Stimulated activated CD4-positive, alpha-beta T cell treated with anti-CD3 and anti-CD28 coated beads, TNF-alpha, amount 100 ng/mL, for 48 hours (primary cell): ENCODE data around the gene PPP1R12B.
"Not testable (repeated sequence)": the region's sequence is repeated elsewhere in the genome, so short reads cannot be mapped to it uniquely, and the experiment has no call there.

Source experiments
- DNase-seq, 3 donors: peaks; one replicate each; pipeline ENCODE4 v3.0.0-alpha.2; 2020; ENCODE audit warnings: low read depth in 3 of 3

PPP1R12B gene

DNA sequence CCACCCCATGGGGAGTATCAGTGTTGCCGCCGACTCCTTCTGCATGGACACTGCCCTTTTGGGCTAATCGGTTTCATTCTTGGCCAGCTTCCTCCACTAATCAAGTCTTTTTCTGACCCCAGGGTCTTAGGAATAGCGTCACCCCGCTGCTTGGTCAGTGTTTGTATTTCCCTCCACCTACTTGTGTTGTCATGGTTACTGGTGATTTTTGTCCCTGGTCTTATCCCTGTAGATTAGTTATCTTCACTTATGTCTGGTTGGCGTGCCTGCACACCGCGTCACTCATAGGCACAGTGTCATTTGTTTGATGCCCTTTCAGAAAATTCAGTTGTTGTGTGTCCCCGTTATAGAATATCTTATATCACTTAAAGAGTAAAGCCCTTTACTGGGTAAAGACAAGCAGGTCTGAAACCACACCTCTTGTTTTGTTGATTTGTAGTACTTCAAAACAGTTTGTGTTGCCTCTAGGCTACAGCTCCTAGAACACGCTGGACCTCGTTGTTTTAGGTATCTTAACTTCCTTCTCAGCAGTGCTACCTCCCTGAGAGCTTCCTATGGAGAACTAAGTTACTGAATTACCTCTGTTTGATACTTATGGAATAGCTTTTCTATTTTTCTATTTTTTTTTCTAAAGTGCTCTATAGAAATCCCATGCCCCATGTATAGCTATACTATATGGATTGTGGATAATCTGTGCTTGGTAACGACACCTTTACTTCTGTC, 868 bp downstream of the PPP1R12B start:
- no peak for DNase-seq

DNA sequence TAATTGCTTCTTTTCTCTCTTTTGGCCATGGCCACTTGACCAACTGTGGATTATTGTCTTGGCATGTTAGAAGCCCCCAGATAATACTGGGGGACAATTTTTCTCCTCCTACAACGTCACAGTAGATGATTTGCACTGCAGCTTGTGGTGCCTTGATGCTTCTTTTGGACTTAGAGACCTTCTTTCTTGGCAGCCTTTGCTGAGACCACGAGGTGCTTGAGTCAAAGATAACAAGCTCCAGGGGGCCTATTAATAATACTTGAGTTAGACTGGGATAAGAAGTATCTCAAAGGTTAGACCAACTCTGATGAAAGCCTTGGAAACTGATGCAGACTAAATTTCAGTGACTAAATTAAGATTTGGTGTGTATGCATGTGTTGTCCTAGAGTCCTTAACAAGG, 3.2 kb downstream of the PPP1R12B start:
- no peak for DNase-seq

DNA sequence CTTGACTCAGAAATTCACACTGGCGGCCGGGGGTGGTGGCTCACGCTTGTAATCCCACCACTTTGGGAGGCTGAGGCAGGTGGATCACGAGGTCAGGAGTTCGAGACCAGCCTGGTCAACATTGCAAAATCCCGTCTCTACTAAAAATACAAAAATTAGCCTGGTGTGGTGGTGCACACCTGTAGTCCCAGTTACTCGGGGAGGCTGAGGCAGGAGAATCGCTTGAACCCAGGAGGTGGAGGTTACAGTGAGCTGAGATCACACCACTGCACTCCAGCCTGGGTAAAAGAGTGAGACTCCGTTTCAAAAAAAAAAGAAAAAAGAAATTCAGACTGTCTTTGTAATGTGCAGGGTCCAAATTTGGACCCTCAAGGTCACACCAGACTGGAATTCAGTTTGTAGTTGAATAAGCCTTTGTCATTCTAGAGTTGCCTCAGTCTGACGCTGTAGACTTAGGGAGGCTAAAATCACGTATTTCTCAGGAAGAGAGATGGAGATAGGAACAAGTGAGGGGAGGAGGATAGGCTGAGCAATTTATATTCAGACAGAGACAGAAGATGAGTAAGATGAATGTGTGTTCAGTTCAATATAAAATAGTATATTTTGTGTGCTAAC, 4.2 kb downstream of the PPP1R12B start:
- not testable (repeated sequence) for DNase-seq

DNA sequence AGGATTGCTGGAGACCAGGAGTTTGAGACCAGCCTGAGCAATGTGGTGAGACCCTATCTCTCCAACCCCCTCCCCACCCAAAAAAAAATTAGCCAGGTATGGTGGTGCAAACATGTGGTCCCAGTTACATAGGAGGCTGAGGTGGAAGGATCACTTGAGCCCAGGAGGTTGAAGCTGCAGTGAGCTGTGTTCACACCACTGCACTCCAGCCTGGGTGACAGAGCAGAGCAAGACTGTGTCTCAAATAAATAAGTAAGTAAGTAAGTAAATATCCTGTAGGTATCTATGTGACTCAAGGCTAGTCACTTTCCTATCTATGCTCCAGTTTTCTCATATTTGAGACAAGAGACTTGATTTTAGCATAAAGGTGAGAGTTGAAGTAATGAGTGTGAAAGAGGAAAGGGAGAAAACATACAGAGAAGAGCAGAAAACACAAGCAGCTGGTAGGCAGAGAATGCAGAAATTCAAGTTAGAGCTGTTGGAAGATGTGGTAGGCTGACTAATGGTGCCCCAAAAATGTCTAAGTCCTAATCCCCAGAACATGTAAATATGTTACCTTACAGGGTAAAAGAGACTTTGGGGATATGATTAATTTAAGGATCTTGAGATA, 7.5 kb downstream of the PPP1R12B start:
- DNase-seq, result no peak

DNA sequence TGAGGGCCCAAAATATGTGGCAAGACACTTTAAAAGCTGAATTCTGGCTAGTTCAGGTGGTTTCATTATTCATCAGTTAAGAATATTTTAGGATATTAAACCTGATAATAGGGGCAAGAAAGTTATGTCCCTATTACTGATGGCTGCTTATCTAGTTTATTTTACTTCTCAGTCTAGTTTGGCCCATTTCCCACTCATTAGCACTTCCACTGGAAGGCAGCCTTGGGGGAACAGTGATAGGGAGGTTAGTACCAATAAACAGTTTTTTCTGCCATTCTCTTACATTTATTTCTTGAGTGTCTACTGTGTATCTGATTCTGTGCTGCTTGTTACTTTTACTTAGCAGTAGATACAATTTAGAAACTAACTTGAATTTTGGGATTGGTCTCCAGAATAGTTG, 9.0 kb downstream of the PPP1R12B start:
- DNase-seq, result no peak

DNA sequence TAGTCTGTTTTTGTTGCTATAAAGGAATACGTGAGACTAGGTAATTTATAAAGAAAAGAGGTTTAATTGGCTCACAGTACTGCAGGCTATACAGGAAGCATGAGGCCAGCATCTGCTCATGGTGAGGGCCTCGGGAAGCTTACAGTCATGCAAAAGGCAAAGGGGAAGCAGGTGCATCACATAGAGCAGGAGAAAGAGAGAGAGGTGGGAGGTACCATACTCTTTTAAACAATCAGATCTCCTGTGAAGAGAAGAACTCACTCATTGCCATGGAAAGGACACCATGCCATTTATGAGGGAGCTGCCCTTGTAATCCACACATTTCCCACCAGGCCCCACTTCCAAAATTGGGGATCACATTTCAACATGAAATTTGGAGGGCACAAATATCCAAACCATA, 12.7 kb downstream of the PPP1R12B start:
- no peak for DNase-seq

DNA sequence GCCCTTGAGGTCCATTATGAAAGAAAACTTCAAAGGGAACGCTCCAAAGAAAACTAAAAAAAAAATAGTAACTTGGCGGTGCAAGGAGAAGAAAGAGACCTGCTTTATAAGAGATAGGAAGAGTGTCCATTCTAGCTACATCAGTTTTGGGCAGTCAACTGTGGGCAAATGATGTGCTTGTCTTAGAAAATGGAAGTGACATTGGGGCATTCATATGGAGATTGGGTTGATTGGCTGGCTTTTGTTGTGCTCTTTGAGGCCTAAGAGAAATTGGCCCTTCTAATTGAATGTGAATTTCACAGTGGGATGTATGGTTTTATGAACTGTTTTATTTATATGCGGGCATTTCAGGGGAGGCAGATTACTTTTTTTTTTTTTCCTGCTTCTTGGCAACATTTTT, 13.2 kb downstream of the PPP1R12B start:
- no peak for DNase-seq

DNA sequence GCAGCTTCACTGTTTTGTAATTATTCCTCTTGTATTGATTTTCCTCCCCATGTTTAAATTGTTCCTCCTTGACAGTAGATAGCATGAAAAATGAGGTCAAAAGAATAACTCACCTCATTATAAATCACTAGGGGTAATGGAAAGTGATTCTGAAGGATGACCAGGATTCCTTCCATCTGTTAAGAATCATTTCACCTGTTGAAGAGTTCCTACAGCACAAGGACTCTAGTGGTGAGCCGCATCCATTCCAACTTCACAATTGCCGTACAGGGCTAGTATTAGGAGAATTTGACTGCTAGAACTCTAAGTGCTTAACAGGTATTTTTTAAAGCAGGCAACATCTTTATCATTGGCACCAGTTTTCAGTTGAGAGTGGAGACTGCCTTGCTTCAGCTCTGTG, 13.7 kb downstream of the PPP1R12B start:
- no peak for DNase-seq

DNA sequence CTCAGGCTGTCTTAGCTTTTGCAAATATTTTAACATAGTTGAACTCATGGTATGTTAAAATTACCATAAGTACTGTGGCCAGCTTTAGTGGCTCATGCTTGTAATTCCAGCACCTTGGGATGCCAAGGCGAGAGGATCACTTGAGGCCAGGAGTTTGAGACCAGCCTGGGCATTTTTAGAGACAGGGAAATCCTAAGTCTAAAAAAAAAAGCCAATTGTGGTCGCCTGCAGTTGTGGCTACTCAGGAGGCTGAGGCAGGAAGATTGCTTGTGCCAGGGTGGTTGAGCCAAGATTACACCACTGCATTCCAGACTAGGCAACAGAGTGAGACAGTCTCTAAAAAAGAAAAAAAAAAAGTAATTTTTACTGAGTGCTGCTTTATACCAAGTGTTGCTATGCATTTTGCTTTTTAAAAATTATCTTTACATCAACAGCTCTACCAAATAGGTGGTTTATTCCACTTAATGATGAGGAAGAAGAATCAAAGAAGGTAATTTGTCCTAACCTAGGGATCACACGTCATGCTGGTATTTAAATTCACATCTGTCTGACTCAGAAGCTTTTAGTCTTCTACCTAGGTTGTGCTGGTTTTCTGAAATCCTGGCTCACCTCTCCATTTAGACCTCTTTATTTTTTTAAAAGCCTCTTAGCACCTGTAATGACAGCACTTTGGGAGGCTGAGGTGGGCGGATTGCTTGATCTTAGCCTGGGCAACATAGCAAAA, 16.8 kb downstream of the PPP1R12B start:
- no peak for DNase-seq

DNA sequence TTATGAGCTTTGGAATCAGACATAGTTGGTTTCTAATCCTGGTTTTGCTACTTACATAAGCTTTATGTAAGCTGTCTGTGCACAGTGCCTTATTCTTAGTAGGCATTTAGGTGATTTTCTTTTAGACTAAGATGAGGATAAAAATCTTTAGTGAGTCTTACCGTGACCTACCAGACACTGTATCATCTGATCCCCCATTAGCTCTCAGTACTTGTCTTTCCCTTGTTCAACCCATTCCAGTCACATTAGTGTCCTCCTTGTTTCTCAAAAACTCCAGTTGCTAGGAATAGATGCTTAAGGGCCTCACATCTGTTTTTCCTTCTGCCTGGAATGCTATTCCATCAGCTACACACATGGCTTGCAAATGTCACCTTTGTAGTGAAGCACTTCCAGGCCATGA, 18.8 kb downstream of the PPP1R12B start:
- DNase-seq, result no peak

DNA sequence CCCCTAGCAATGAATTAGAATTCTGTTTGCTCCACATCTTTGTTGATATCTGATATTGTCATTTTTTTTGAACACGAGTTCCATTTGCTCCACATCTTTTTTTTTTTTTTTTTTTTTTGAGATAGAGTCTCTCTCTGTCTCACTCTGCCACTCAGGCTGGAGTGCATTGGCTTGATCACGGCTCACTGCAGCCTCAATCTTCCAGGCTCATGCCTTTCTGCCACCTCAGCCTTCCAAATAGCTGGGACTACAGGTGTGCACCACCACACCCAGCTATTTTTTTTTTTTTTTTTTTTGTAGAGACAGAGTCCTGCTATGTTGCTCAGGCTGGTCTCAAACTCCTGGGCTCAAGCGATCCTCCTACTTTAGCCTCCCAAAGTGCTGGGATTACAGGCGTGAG, 22.4 kb downstream of the PPP1R12B start:
- DNase-seq, result not testable (repeated sequence)

DNA sequence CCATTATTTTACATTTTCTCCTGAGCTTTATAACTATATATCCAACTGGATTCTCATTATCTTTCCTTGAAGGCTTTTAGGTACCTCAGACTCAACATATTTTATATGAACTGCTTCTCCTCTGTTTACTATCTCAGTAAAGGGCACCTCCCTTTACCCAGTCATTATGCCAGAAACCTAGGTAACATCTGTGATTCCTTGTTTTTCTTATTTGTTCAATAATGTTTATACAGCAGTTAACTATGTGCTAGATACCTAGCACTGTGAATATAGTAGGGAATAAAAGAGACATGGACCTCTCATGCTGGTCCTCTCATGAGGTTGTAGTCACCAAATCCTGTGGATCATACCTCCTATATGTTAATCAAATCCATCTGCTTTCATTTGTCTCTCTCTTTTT, 25.6 kb downstream of the PPP1R12B start:
- DNase-seq, result no peak

DNA sequence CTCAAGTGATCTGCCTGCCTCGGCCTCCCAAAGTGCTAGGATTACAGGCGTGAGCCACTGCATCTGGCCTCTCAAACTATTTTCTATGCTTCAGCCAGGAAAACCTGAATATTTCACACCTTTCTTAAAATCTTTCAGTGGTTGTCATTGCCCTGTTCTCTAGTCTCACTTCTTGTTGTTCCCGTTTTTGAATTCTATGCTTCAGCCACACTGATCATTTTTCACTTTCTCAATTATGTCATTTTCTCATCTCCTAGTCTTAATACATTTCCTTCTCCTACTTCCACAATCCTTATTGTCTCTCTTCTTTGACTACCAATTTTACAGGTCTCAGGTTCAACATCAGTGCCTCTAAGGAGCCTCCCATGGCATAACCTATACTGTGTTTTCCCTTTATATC, 26.7 kb downstream of the PPP1R12B start:
- not testable (repeated sequence) for DNase-seq

DNA sequence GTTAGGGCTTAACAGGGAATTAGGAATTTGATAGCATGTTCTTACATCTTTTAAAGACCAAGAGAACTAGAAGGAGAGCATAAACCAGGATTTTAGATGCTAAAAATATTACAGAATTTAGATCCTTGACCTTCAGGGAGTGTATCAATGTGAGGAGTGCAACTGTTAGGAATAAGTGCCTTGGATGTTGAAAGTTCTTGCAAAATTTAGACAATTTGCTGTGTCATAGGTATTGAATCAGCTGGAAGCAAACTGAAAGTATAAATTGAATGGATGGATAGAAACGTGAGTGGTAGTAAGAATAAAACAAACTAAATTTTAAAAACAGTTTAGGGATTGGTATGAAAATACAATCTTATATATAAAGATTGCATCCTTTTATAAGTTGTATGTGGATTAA, 27.7 kb downstream of the PPP1R12B start:
- no peak for DNase-seq

DNA sequence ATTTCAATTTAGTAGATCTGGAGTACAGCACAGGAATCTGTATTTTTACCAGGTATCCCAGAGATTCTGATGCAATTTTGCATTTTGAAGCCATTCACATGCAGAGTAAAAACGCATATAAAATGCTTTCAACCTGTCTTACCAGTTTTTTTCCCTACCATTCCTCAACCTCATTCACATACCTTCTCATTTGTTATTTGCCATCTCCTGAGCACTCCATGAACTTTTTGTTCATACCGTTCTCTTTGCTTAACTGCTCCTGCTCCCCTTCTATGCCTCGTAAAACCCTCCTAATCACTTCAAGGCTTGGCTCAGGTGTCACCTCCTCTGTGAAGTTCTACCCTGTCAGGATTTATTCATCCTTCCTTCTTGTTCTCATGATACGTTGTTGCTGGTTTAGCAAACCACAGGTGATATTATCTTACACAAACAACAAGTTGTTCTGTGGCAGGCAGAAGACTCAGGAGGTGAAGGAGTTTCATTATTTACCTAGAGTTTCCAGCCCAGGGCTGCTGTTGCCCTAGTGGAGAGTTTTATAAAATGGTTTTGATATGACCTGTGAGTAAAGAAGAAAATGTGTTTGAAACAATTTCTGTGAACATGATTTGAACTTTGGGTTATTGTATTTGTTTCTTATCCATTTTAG, 31.5 kb downstream of the PPP1R12B start:
- peak in 1 of 3 donors; percentile 7 for DNase-seq

DNA sequence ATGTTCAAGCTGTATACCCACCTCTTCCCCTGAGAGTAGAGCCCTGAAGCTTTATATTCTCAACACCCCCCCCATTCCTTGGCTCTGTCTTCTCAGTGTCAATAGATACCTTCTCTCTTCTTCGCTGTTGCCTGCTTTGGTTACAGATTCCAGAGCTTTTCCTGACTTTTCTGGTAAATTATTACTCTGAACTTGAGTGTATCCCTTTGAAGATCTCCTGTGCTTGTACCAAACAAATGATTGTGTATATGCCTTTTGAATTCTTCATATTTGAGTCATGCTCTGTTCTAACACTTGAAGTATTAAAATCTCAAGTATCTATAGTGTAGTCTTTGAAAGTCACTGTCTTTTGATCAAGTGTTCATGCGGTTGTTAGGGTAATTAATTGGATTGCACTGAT, 32.0 kb downstream of the PPP1R12B start:
- DNase-seq, result not testable (repeated sequence)

DNA sequence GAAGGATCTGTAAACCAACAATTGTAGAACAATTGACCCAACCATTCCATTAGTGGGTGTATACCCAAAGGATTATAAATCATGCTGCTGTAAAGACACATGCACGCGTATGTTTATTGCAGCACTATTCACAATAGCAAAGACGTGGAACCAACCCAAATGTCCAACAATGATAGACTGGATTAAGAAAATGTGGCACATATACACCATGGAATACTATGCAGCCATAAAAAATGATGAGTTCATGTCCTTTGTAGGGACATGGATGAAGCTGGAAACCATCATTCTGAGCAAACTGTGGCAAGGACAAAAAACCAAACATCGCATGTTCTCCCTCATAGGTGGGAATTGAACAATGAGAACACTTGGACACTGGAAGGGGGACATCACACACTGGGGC, 33.4 kb downstream of the PPP1R12B start:
- DNase-seq, result not testable (repeated sequence)

DNA sequence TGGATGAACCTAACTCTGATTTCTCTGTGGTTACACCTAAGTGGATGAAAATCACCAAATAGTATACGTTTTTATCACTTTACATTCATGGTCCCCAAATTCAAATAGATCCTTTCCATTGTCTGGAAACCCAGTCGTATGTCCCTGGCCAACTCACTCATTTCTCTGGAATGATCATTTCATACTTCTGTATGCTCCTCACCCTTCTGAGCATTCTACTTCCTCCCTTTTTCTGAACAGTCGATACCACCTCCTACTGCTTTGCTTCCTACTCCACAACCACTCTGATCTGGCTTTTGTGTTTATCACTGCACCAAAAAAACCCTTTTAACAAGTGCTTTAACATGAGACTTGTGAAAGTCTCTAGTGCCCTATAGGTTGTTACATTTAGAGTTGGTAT, 47.3 kb downstream of the PPP1R12B start:
- DNase-seq, result not testable (repeated sequence)

DNA sequence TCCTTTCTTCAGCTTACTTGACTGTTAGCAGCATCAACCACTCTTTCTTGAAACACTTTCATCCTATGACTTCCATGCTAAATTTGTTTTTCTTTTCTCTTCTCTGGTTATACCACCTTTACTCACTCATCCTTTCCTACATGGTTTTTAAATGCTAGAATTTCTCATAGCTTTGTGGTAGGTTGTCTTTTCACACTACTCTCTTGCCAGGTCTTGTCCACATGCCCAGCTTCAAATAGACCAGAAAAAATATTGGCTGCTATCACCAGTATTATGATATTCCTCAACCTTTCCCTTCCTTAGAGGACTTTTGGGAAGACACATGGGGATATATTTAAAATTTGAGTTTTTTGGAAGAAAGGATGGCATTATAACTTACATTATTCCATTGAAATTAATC, 48.8 kb downstream of the PPP1R12B start:
- DNase-seq, result no peak

DNA sequence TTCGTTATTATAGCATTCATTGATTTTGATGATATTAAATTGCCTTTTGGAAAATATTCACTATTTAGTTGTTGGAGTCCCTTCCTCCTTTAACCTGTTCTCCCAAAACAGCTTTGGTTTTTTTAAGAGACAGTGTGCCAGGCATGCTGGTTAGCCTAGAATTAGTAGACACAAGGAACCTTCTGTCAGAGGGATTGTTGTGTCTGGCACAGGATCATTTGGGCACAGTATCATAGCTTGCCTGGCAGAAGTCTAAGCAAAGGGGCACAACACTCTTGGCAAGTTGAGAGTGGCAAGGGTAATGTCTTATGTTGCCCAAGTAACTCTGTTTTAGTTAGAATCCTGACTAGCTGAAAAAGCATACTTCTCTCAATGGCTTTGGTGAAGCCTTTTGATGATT, 49.9 kb downstream of the PPP1R12B start:
- DNase-seq, result not testable (repeated sequence)

DNA sequence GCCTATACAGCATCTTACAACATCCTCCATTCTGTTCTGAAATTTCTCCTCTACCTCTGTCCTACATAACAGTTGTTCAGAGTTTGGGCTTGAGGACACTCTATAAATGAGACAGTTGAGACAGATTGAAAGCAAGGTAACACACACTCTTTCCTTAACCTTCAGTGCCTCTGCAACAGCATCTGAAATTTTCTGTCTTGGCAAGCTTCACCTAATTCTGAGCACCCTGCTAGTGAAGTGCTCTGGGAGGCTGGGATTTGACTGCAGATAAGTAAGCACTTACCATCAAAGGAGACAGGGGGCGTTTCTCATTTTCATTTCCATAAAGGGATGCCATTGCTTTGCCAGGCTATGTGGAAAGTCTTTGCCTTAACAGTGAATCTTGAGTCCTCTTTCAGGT, 53.3 kb downstream of the PPP1R12B start:
- not testable (repeated sequence) for DNase-seq

DNA sequence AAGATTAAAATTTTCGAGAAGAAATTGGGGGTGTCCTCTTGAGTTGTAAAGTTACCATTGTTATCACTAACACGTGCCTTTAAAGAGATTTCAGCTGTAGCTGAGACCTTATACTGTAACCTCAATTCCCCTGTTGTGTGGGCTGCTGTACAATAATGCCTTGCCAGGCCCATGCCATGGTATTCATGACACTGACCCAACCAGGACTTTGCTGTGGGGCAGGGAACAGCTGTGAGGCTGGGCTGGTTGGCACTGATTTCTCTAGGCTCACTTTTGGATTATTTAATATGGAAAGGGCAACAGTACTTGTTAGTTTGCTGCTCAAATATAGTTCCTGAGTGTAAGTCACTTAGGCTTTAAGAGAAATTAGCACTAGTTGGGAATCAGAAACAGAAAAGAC, 54.9 kb downstream of the PPP1R12B start:
- DNase-seq, result not testable (repeated sequence)
